Upper lobe of left lung (tissue), 6 donors: Measurements from ENCODE around the gene CD59. TPM values are rescaled to one million over a fixed set of nuclear protein-coding genes. Genes with fewer than 3 reads are reported as not detected.

ENCODE experiments used
- ATAC-seq, 2 donors: fragments of 200-7000 bp; cut with Tn5 transposase; one replicate each; pipeline ENCODE4 v1.9.1; 2022; ENCODE audit warnings: mild to moderate bottlenecking in 2 of 2, moderate library complexity in 2 of 2; ENCODE audit not compliant: low FRiP score in 2 of 2
- DNase-seq, 2 donors: peaks; one replicate each; pipeline ENCODE4 v3.0.0-alpha.2; 2019 to 2020
- H3K27ac ChIP-seq, 4 donors: fragments of 200-600 bp; sonication (generic); one replicate each; pipeline ENCODE4 v1.5.1; 2016 to 2019
- H3K27me3 ChIP-seq, 4 donors: fragments of 200-600 bp; sonication (generic); one replicate each; pipeline ENCODE4 v1.5.1; 2017 to 2019
- H3K36me3 ChIP-seq, 4 donors: fragments of 200-600 bp; sonication (generic); one replicate each; pipeline ENCODE4 v1.5.1; 2016 to 2019
- H3K4me1 ChIP-seq, 4 donors: fragments of 200-600 bp; sonication (generic); one replicate each; pipeline ENCODE4 v1.5.1; 2018 to 2019
- H3K4me3 ChIP-seq, 4 donors: fragments of 200-600 bp; sonication (generic); one replicate each; pipeline ENCODE4 v1.5.1; 2017 to 2019; ENCODE audit warnings: mild to moderate bottlenecking in 2 of 4, moderate library complexity in 1 of 4
- H3K9me3 ChIP-seq, 4 donors: fragments of 200-600 bp; sonication (generic); one replicate each; pipeline ENCODE4 v1.5.1; 2018 to 2019
- EP300 ChIP-seq, 4 donors: sonication (generic); formaldehyde crosslinking; IDR thresholded peaks; one replicate each; pipeline ENCODE4 v1.5.1; 2017; ENCODE audit warnings: antibody characterized with exemption in 4 of 4, control low read depth in 2 of 4
- POLR2A ChIP-seq, 4 donors: fragments of 450-650 bp; IDR thresholded peaks; one replicate each; pipeline ENCODE4 v1.5.1; 2016 to 2017; ENCODE audit warnings: antibody characterized with exemption in 4 of 4, mild to moderate bottlenecking in 2 of 4
- POLR2AphosphoS5 ChIP-seq, 2 donors: sonication (generic); formaldehyde crosslinking; IDR thresholded peaks; one replicate each; pipeline ENCODE4 v1.5.1; 2017; ENCODE audit warnings: antibody characterized with exemption in 2 of 2
- WGBS, 2 donors: methylation state at CpG; one replicate each; pipeline ENCODE4 v1.1.5; 2017 to 2018; 5-methylcytosine and 5-hydroxymethylcytosine counted together
- total RNA-seq, 6 donors: library from RNA; depleted of rRNA in 4 of 6; stranded (reverse); fragments of >200 nt in 4 of 6; gene quantifications; one replicate each; pipeline versions ENCODE4 v1.1.0 to v1.2.1, GENCODE V29; 2016 to 2021
- TF ChIP-seq, protein P1 (sequence below), 6 experiments: fragments of 450-650 bp in 4 of 6; fragments of 200-600 bp in 2 of 6; sonication (generic) in 2 of 6; IDR thresholded peaks; one replicate each; pipeline ENCODE4 v1.5.1; 2016 to 2019; ENCODE audit warnings: antibody characterized with exemption in 6 of 6
- donor health status: DM: no; HTN: no; CAD: no; lungs with moderate emphysema.
- donor health status: DM: no; HTN: yes; CAD: no; lungs with severe emphysema.

Gene CD59
- total RNA-seq, 6 donors from 2014 or later = 57.6 to 914 (median 315) TPM

- peaks cover 59 to 76% (median 67%) of the 10 kb centered on the region in 4 donors for H3K4me1 ChIP-seq
- ATAC-seq = peak; percentile 70 to 77
- peak; percentile 93 to 98 for TF ChIP-seq POLR2AphosphoS5 (IDR thresholded peaks at IDR 0.05)
- TF ChIP-seq, protein P1, sequence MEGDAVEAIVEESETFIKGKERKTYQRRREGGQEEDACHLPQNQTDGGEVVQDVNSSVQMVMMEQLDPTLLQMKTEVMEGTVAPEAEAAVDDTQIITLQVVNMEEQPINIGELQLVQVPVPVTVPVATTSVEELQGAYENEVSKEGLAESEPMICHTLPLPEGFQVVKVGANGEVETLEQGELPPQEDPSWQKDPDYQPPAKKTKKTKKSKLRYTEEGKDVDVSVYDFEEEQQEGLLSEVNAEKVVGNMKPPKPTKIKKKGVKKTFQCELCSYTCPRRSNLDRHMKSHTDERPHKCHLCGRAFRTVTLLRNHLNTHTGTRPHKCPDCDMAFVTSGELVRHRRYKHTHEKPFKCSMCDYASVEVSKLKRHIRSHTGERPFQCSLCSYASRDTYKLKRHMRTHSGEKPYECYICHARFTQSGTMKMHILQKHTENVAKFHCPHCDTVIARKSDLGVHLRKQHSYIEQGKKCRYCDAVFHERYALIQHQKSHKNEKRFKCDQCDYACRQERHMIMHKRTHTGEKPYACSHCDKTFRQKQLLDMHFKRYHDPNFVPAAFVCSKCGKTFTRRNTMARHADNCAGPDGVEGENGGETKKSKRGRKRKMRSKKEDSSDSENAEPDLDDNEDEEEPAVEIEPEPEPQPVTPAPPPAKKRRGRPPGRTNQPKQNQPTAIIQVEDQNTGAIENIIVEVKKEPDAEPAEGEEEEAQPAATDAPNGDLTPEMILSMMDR (IDR thresholded peaks at IDR 0.05) = no peak
- peak; percentile 84 to 100 (median 99) for TF ChIP-seq EP300 (IDR thresholded peaks at IDR 0.05)
- peak in 2 of 4 donors; percentile 30 to 33 for TF ChIP-seq POLR2A (IDR thresholded peaks at IDR 0.05)
- 34 to 46% methylated on average over 6 of the region's 6 CpGs for WGBS, 2 donors
- no peak overlapping the region for H3K4me3 ChIP-seq
- no peaks in the 10 kb centered on the region for H3K9me3 ChIP-seq
- peak overlapping the region; percentile 78 to 91 (median 90) for H3K27ac ChIP-seq
- peaks cover 12 to 40% (median 37%) of the 10 kb centered on the region in 4 donors for H3K36me3 ChIP-seq
- no peaks in the 10 kb centered on the region for H3K27me3 ChIP-seq
- peak in 1 of 2 donors; percentile 48 for DNase-seq
Observed at GRCh38 chr11:33723238-33723881, 12.9 kb downstream of the CD59 start.

DNA sequence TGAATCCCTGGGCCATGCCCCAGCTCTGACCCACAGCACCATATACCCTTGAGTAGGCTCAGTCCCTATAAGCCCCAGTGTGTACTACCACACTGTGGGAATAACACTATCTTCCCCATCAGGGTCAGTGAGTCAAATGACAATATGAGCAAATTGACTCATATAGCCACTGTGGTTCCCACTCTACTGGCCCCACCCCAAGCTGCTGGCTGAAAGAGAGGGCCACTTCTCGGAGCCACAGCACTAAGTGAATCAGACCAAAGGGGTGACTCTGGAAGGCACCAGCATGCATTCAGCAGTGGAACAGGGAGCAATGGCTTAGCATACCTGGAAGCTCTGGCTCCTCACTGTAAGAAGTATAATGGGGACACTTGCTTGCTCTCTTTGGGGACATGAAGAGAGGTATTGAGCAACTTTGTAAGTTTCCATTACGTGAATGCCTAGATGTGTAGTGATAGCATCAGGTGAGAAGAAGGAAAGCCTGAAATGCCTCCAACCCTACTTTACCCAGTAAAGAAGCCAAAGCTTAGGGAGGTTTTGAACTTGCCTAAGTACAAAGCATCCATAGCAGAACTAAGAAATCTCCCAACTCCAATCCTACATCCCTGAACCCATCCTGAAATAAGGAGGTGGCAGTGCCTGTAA lies 13.5 kb downstream of the CD59 start:
- DNase-seq (peak in 1 of 2 donors; percentile 64), ATAC-seq (peak; percentile 64 to 74)
- Histone ChIP-seq H3K4me1 (peaks cover 59 to 75% (median 66%) of the 10 kb centered on the region in 4 donors), H3K4me3 (no peak overlapping the region), H3K36me3 (peaks cover 12 to 46% (median 39%) of the 10 kb centered on the region in 4 donors), H3K27me3 (no peaks in the 10 kb centered on the region), H3K27ac (peak overlapping the region; percentile 78 to 91 (median 90)), H3K9me3 (no peaks in the 10 kb centered on the region)
- WGBS, 2 donors = 48 to 52% methylated on average over 2 of the region's 2 CpGs
- TF ChIP-seq EP300 (IDR thresholded peaks at IDR 0.05) (no peak), POLR2AphosphoS5 (IDR thresholded peaks at IDR 0.05) (peak; percentile 20 to 26), POLR2A (IDR thresholded peaks at IDR 0.05) (peak in 1 of 4 donors; percentile 49)
- TF ChIP-seq, protein P1 (IDR thresholded peaks at IDR 0.05) = no peak

GRCh38 chr11:33721984-33722383 lies 14.2 kb downstream of the CD59 start:
- WGBS, 2 donors = 78 to 100% methylated on average over 3 to 5 of the region's 5 CpGs
- H3K4me3 ChIP-seq = no peak overlapping the region

DNA sequence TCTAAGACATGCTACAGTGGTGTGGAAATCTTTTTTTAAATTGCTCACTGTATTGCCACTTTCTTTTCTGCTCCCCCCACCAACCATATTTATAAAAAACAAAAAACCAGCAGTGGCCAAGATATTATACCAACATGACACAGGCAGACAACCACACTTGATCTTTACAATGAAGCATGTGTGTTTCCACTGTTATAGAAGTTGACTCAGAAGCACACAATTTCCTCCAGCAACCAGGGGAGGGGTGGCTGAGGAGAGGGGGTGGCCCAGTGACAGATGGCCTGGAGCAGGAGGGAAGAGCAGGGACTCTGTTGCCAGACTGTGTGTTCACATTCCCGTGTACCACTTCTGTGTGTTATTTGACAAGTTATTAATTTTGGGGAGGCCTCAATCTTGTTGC lies 14.8 kb downstream of the CD59 start:
- no peaks in the 10 kb centered on the region for H3K9me3 ChIP-seq
- DNase-seq (no peak), ATAC-seq (no peak)
- no peak overlapping the region for H3K4me3 ChIP-seq
- WGBS, 2 donors = 20 to 38% methylated on average over 1 of the region's 1 CpG
- peaks cover 56 to 72% (median 64%) of the 10 kb centered on the region in 4 donors for H3K4me1 ChIP-seq
- H3K27ac ChIP-seq = peak overlapping the region; percentile 78 to 91 (median 90)
- H3K27me3 ChIP-seq = no peaks in the 10 kb centered on the region
- TF ChIP-seq, protein P1 (IDR thresholded peaks at IDR 0.05) = no peak
- TF ChIP-seq POLR2AphosphoS5 (IDR thresholded peaks at IDR 0.05) (peak; percentile 25 to 50), POLR2A (IDR thresholded peaks at IDR 0.05) (peak in 1 of 4 donors; percentile 15), EP300 (IDR thresholded peaks at IDR 0.05) (peak in 1 of 4 donors; percentile 21)
- peaks cover 20 to 59% (median 50%) of the 10 kb centered on the region in 4 donors for H3K36me3 ChIP-seq

More at GRCh38 chr11:33721984-33722383, 14.2 kb downstream of the CD59 start:
- H3K27ac ChIP-seq = peak overlapping the region; percentile 78 to 91 (median 90)
- ATAC-seq (no peak), DNase-seq (no peak)
- no peaks in the 10 kb centered on the region for H3K9me3 ChIP-seq
- H3K36me3 ChIP-seq = peaks cover 17 to 54% (median 44%) of the 10 kb centered on the region in 4 donors
- H3K4me1 ChIP-seq = peaks cover 57 to 72% (median 64%) of the 10 kb centered on the region in 4 donors
- H3K27me3 ChIP-seq = no peaks in the 10 kb centered on the region
- TF ChIP-seq POLR2AphosphoS5 (IDR thresholded peaks at IDR 0.05) = no peak
- TF ChIP-seq POLR2A (IDR thresholded peaks at IDR 0.05) = no peak
- TF ChIP-seq, protein P1 (IDR thresholded peaks at IDR 0.05) = no peak
- TF ChIP-seq EP300 (IDR thresholded peaks at IDR 0.05) = no peak
